ENCODE measurements around the gene RASGEF1B.

DNA sequence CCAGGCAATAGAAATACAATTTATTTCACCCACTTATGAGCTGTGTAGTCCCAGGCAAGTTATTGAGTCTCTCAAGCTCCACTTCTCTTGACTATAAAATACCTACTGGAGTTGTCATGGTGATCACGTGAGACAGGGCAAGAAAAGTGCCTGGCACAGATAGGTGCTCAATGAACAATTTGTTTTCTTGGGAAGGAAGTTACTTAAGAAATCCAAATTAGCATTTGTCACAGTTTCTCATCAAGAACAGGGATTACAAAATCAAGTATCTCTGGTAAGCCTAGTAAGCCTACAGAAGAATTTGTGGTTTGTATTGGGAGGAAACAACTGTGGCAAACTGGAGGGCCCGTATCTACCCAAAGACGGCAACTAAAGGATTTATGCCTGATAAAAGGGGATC is 37.5 kb upstream of the RASGEF1B start:
- TF ChIP-seq, protein P1, sequence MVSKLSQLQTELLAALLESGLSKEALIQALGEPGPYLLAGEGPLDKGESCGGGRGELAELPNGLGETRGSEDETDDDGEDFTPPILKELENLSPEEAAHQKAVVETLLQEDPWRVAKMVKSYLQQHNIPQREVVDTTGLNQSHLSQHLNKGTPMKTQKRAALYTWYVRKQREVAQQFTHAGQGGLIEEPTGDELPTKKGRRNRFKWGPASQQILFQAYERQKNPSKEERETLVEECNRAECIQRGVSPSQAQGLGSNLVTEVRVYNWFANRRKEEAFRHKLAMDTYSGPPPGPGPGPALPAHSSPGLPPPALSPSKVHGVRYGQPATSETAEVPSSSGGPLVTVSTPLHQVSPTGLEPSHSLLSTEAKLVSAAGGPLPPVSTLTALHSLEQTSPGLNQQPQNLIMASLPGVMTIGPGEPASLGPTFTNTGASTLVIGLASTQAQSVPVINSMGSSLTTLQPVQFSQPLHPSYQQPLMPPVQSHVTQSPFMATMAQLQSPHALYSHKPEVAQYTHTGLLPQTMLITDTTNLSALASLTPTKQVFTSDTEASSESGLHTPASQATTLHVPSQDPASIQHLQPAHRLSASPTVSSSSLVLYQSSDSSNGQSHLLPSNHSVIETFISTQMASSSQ (IDR thresholded peaks at IDR 0.05; ENCODE audit: low read depth), result no peak
- TF ChIP-seq, protein P1 (CRISPR knock-in tag; IDR thresholded peaks at IDR 0.05; ENCODE audit: borderline replicate concordance), result no peak
- TF ChIP-seq, protein P2, sequence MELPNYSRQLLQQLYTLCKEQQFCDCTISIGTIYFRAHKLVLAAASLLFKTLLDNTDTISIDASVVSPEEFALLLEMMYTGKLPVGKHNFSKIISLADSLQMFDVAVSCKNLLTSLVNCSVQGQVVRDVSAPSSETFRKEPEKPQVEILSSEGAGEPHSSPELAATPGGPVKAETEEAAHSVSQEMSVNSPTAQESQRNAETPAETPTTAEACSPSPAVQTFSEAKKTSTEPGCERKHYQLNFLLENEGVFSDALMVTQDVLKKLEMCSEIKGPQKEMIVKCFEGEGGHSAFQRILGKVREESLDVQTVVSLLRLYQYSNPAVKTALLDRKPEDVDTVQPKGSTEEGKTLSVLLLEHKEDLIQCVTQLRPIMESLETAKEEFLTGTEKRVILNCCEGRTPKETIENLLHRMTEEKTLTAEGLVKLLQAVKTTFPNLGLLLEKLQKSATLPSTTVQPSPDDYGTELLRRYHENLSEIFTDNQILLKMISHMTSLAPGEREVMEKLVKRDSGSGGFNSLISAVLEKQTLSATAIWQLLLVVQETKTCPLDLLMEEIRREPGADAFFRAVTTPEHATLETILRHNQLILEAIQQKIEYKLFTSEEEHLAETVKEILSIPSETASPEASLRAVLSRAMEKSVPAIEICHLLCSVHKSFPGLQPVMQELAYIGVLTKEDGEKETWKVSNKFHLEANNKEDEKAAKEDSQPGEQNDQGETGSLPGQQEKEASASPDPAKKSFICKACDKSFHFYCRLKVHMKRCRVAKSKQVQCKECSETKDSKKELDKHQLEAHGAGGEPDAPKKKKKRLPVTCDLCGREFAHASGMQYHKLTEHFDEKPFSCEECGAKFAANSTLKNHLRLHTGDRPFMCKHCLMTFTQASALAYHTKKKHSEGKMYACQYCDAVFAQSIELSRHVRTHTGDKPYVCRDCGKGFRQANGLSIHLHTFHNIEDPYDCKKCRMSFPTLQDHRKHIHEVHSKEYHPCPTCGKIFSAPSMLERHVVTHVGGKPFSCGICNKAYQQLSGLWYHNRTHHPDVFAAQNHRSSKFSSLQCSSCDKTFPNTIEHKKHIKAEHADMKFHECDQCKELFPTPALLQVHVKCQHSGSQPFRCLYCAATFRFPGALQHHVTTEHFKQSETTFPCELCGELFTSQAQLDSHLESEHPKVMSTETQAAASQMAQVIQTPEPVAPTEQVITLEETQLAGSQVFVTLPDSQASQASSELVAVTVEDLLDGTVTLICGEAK (IDR thresholded peaks at IDR 0.05), result no peak
- TF ChIP-seq, protein P2 (CRISPR knock-in tag; IDR thresholded peaks at IDR 0.05), result no peak
- TF ChIP-seq NFIB (CRISPR knock-in tag; IDR thresholded peaks at IDR 0.05; ENCODE audit: borderline replicate concordance) (no peak), ATM (IDR thresholded peaks at IDR 0.05; ENCODE audit: borderline replicate concordance) (no peak), NFRKB (IDR thresholded peaks at IDR 0.05) (no peak), TBP (CRISPR knock-in tag; IDR thresholded peaks at IDR 0.05) (no peak), HNRNPK (IDR thresholded peaks at IDR 0.05; ENCODE audit: low read depth, low read length, poor library complexity, severe bottlenecking) (no peak)
- TF ChIP-seq, protein P3, sequence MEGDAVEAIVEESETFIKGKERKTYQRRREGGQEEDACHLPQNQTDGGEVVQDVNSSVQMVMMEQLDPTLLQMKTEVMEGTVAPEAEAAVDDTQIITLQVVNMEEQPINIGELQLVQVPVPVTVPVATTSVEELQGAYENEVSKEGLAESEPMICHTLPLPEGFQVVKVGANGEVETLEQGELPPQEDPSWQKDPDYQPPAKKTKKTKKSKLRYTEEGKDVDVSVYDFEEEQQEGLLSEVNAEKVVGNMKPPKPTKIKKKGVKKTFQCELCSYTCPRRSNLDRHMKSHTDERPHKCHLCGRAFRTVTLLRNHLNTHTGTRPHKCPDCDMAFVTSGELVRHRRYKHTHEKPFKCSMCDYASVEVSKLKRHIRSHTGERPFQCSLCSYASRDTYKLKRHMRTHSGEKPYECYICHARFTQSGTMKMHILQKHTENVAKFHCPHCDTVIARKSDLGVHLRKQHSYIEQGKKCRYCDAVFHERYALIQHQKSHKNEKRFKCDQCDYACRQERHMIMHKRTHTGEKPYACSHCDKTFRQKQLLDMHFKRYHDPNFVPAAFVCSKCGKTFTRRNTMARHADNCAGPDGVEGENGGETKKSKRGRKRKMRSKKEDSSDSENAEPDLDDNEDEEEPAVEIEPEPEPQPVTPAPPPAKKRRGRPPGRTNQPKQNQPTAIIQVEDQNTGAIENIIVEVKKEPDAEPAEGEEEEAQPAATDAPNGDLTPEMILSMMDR (CRISPR knock-in tag; IDR thresholded peaks at IDR 0.05), result no peak

Data from HepG2 (cell line).